VCaP (cell line): ENCODE measurements around the gene SCIN.

ENCODE experiments used
- H3K27ac ChIP-seq: fragments of 450-650 bp; 2 replicates; pipeline ENCODE4 v1.5.1; 2017
- CTCF ChIP-seq: fragments of 450-650 bp; conservative IDR thresholded peaks from 2 replicates; pipeline ENCODE4 v1.5.1; 2017; ENCODE audit warnings: mild to moderate bottlenecking, moderate library complexity

SCIN gene

GRCh38 chr7:12570168-12570533 lies 369 bp upstream of the SCIN start:
- TF ChIP-seq CTCF, result no peak
- H3K27ac ChIP-seq, result peak overlapping the region; percentile 68

DNA sequence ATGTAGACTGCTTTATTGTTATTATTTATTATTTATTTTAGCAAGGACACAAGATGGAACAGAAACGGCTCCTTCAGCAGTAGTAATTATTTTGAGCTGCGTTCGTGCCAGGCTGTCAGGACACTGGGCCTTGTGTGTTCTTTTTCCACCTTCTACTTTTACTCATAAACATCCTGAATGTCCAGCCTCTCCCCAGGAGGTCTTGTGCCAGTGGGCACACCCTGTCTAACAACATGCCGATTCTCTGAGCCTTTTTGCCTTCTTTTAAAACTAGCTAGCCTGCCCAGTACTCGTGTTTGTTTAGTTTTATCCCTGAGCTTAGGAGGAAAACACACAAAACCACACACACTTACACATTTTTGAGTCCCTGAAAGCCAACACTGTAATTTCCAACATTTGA lies 1.2 kb downstream of the SCIN start:
- H3K27ac ChIP-seq, result peak overlapping the region; percentile 68; the same call in 1 of the 2 replicates
- TF ChIP-seq CTCF, result no peak

DNA sequence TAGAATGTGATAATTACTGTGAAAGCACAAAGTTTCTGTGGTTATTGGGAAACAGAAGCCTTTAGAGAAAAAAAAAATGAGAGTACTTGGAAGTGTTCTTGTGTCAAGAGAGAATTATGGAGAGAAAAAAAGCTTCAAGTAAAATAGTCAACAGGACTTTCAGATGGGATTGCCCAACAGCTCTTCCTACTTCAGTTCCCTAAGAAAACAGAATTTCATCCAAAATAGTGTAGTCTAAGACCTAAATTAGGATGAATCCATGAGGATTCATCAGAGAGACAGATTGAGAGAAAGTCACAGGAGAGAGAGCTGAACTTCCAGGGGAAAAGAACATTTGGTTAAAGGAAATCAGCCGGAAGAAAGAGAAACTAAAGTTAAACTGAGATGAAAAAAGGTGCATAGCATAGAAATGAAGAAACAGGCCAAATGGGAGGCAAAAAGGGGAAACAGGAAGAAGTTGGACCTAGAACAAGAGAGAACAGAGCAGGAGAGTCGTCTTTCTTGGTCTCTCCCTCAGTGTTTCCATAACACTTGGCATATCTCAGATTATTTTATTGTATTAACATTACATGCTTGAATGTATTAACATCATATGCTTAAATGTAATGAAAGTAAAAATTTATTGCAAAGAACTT lies 2.5 kb downstream of the SCIN start:
- peak overlapping the region; percentile 42 for H3K27ac ChIP-seq
- TF ChIP-seq CTCF, result no peak

DNA sequence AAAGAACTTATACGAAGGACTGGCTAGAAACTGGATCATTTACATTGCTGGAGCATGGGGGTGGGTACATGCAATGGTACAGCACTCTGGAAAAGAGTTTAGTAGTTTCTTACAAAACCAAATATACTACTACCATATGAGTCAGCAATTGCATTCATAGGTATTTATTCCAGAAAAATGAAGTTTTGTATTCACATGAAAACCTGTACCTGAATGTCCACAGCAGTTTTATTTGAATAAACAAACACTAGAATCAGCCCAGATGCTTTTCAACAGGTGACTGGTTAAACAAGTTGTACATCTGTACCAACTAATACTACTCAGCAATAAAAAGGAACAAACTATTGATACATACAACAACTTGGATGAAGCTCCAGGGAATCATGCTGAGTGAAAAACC lies 3.4 kb downstream of the SCIN start:
- H3K27ac ChIP-seq, result peak overlapping the region; percentile 42
- no peak for TF ChIP-seq CTCF

- TF ChIP-seq CTCF, result no peak
- H3K27ac ChIP-seq, result no peak overlapping the region
Observed at GRCh38 chr7:12578930-12579640, 8.6 kb downstream of the SCIN start.

GRCh38 chr7:12581897-12582296 lies 11.4 kb downstream of the SCIN start:
- no peak overlapping the region for H3K27ac ChIP-seq
- TF ChIP-seq CTCF, result no peak

- peak overlapping the region; percentile 43; the same call in 1 of the 2 replicates for H3K27ac ChIP-seq
- TF ChIP-seq CTCF, result no peak
Observed at GRCh38 chr7:12582362-12582761, 11.8 kb downstream of the SCIN start.
